Activated naive CD8-positive, alpha-beta T cell (primary cell): ENCODE measurements around the gene NF1.
"Not testable (repeated sequence)": the region's sequence is repeated elsewhere in the genome, so short reads cannot be mapped to it uniquely, and the experiment has no call there.

Experiments
- H3K27ac Mint-ChIP-seq: one replicate; pipeline ENCODE4 v1.8.0; 2021; ENCODE audit warnings: mixed read lengths
- H3K27me3 Mint-ChIP-seq: one replicate; pipeline ENCODE4 v1.8.0; 2021; ENCODE audit warnings: mixed read lengths
- H3K36me3 Mint-ChIP-seq: one replicate; pipeline ENCODE4 v1.8.0; 2021; ENCODE audit warnings: mixed read lengths
- H3K4me1 Mint-ChIP-seq: one replicate; pipeline ENCODE4 v1.8.0; 2021; ENCODE audit warnings: low read depth, mixed read lengths
- H3K4me3 Mint-ChIP-seq: one replicate; pipeline ENCODE4 v1.8.0; 2021; ENCODE audit warnings: mild to moderate bottlenecking, mixed read lengths
- H3K9me3 Mint-ChIP-seq: one replicate; pipeline ENCODE4 v1.8.0; 2021; ENCODE audit warnings: low read depth, mixed read lengths

Gene NF1

DNA sequence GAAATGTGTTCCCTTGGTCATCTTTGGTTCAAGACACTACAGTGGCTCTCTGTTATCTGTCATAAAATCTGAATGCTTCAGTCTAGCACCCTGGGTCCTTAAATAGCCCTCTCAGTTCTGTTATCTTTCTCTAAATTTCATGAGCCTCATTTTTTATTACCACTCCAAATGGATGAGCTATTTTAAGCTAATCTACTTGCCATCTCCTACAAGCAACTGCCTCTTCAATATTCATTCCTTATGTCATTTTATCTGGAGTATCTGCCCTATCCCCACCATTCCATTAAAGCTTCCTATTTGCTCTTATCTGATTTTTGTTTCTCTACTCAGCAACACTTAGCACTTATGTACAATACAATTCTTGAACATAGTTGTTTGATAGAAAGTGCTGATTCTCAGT lies 254.7 kb downstream of the NF1 start:
- no peaks in the 10 kb centered on the region for H3K27me3 Mint-ChIP-seq
- H3K4me3 Mint-ChIP-seq, result no peak overlapping the region
- H3K4me1 Mint-ChIP-seq, result peaks cover 4% of the 10 kb centered on the region
- peaks cover 22% of the 10 kb centered on the region for H3K36me3 Mint-ChIP-seq
- peak overlapping the region; percentile 1 for H3K27ac Mint-ChIP-seq
- H3K9me3 Mint-ChIP-seq, result no peaks in the 10 kb centered on the region

DNA sequence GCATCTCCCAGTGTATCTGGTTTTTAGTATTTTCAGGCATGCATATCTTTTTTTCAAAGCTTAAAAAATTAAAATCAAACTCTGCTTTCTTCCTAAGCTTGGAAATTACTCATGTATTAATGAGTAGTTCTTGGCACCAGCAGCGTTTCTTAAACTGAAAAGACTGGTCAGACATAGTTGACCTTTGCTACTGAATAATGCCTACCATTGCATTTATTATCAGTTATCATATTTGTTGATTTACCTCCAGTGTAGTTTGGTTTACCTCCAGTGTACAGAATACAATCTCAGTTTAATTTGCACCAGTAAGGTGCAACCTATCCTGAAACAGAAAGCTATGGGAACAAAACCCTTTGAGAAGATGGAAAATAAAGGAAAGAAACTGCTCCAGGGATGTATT lies 261.2 kb downstream of the NF1 start:
- no peaks in the 10 kb centered on the region for H3K27me3 Mint-ChIP-seq
- H3K4me3 Mint-ChIP-seq, result no peak overlapping the region
- H3K9me3 Mint-ChIP-seq, result no peaks in the 10 kb centered on the region
- H3K27ac Mint-ChIP-seq, result no peak overlapping the region
- H3K4me1 Mint-ChIP-seq, result no peaks in the 10 kb centered on the region
- H3K36me3 Mint-ChIP-seq, result peaks cover 21% of the 10 kb centered on the region

DNA sequence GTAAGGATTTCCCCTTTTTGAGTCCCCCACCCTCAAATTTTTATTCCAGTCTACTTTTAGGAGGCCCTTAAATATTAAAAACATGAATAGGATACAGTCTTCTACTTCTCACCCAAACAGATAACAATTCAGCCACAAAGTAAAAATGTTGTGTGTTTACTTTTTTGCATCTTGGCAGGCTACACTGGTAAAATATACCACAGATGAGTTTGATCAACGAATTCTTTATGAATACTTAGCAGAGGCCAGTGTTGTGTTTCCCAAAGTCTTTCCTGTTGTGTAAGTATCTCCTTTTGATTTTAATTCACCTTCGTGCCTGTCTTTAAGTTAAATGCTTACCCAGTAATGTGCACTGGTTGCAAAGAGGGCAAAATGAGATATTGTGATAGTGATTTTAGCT lies 262.3 kb downstream of the NF1 start:
- no peak overlapping the region for H3K4me3 Mint-ChIP-seq

DNA sequence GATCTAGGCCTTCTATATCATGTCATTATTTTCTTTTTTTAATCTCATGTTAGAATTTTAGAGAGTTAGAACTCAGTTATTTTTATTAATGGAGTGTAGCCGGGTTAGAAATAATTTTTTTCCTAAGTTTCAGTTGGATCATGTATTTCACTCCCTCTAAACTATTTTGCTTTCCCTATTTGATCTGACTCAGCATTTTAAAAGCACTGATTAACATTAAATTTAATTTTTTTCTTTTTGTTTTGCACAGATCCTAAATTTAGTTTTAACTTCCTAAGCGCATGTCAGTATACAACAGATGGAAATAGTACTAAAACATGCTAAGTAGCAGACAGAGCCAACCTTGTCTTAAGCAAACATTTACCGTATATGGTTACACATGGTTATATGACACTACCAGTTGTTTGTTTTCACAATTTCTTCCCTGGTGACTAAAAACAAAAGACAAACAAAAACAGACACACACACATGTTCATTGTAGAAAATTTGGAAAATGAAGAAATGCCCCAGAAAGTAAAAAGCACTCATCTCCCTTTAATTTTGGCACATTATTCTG lies 263.1 kb downstream of the NF1 start:
- Mint-ChIP-seq H3K9me3 (no peaks in the 10 kb centered on the region), H3K4me3 (no peak overlapping the region), H3K27me3 (no peaks in the 10 kb centered on the region), H3K4me1 (no peaks in the 10 kb centered on the region), H3K36me3 (peaks cover 27% of the 10 kb centered on the region), H3K27ac (no peak overlapping the region)

More for the DNA sequence above, 262.3 kb downstream of the NF1 start:
- no peak overlapping the region for H3K27ac Mint-ChIP-seq
- H3K36me3 Mint-ChIP-seq, result peaks cover 27% of the 10 kb centered on the region
- H3K4me1 Mint-ChIP-seq, result no peaks in the 10 kb centered on the region
- no peaks in the 10 kb centered on the region for H3K27me3 Mint-ChIP-seq
- no peaks in the 10 kb centered on the region for H3K9me3 Mint-ChIP-seq

DNA sequence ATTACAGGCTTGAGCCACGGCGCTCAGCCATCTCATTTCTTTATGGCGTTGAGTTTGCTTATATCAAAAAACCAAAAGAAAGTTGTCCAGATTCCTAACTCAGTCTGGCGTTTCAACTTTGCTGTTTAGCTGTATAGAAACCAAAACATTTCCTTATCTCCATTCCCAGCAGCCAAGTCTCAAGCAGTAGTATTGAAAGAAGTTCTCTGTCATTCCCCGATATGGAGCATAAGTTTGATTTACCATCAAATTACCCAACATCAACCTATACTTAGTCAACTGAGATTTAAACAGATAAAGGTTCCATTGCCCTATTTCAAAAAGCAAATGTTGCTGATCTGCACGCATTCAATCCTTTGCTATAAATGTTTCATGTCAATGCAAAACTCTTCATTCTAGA lies 269.2 kb downstream of the NF1 start:
- Mint-ChIP-seq H3K36me3 (peaks cover 19% of the 10 kb centered on the region), H3K4me1 (no peaks in the 10 kb centered on the region), H3K27me3 (no peaks in the 10 kb centered on the region), H3K27ac (no peak overlapping the region), H3K9me3 (no peaks in the 10 kb centered on the region), H3K4me3 (no peak overlapping the region)

DNA sequence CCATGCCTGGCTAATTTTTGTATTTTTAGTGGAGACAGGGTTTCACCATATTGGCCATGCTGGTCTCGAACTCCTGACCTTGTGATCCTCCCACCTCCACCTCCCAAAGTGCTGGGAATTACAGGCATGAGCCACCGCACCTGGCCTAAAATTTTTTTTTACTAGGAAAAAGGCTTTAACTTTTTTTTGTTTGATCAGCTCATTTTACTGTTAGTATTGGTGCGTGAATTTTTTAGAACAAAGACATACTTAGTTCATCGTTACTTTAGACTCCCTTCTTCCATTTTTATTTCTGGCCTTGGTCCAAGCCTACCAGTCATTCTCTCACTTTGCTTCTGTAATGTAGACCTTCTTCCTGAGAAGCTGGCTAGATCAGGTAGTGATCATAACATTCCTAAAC lies 271.3 kb downstream of the NF1 start:
- Mint-ChIP-seq H3K36me3 (peaks cover 13% of the 10 kb centered on the region), H3K4me3 (no peak overlapping the region), H3K9me3 (no peaks in the 10 kb centered on the region), H3K4me1 (peaks cover 4% of the 10 kb centered on the region), H3K27me3 (no peaks in the 10 kb centered on the region), H3K27ac (no peak overlapping the region)

DNA sequence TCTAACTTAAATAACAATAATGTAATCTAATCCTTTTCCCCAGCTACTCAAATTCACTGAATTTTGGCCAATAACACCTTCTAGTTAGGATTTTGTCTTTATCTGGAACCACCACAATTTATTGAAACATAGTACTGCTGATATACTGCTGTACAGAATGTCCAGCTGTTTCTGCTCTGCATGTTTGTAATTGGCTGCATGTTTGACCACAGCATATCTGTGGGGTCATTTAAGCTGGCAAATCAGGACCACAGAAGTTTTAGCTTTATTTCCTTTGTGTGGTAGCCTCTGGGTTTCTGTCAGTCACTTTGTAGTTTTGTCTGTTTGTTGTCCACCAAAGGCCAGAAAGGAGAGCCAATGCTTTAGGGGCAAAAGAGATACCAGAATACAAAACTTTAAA lies 274.5 kb downstream of the NF1 start:
- Mint-ChIP-seq H3K36me3 (peaks cover 10% of the 10 kb centered on the region), H3K4me1 (peaks cover 20% of the 10 kb centered on the region), H3K27ac (peak overlapping the region; percentile 47), H3K27me3 (no peaks in the 10 kb centered on the region), H3K4me3 (no peak overlapping the region), H3K9me3 (no peaks in the 10 kb centered on the region)

DNA sequence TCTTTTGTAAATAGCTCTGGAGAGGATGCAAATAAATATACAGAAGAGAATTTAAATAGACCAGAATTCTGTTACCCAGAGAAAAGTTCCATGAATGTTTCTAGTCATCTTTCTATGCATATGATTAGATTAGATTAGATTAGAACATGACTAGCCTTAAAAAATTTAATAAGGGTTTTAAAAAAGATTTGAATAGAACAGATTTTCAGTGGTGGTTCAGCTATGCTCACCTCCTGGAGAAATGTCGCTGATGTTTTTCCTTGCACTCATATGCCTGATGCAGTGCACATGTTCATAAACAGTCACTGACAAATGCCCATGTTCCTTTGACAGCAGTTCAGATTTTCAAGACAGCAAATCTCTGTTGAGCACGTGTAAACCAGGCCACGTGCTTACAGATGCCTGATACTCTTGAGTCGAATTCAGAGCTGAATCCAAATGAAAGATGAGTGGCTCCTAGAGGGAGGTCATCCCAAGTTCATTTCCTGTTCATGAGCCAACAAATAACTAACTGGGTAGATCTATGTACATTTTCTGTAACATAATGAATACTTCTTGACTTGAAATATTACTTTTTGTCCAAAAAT lies 276.8 kb downstream of the NF1 start:
- Mint-ChIP-seq H3K36me3 (peaks cover 8% of the 10 kb centered on the region), H3K27me3 (no peaks in the 10 kb centered on the region), H3K4me3 (no peak overlapping the region), H3K27ac (peak overlapping the region; percentile 79), H3K4me1 (peaks cover 20% of the 10 kb centered on the region), H3K9me3 (no peaks in the 10 kb centered on the region)

DNA sequence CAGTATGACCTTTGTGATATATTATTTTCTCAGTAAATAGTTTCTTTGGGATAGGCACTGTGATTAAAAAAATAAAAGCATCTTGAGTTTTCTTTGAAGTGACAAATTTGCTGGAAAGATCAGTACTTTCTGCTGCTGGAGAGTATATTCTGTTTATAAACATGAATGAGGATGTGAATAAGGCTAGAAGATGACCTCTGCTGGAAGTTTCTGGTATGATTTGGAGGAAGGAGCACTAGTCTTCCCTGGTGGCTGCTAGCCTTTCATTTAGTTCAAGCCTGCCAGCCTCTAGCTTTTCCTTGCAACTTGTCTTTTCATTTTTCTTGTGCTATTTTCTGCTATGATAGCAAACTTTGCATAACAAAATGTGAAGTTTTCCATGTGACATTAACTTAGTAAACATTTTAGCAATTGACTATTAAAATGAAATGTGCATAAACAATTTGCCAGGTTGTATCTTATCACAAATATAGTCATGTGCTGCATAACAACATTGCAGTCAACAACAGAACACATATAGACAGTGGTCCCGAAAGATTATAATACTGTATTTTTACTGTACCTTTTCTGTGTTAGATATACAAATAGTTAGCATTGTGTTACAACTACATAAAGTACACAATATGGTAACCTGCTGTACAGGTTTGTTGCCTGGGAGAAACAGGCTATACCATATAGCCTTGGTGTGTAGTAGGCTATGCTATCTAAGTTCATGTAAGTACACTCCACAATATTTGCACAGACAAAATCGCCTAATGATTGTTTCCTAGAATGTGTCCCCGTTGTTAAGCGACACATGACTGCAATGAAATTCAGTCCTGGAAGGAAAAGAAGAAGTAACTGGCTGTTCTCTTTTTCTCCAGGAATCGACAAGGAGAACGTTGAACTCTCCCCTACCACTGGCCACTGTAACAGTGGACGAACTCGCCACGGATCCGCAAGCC lies 278.6 kb downstream of the NF1 start:
- H3K4me1 Mint-ChIP-seq, result peaks cover 20% of the 10 kb centered on the region
- H3K36me3 Mint-ChIP-seq, result peaks cover 4% of the 10 kb centered on the region
- no peak overlapping the region for H3K4me3 Mint-ChIP-seq
- H3K27ac Mint-ChIP-seq, result no peak overlapping the region
- H3K27me3 Mint-ChIP-seq, result no peaks in the 10 kb centered on the region
- H3K9me3 Mint-ChIP-seq, result no peaks in the 10 kb centered on the region

DNA sequence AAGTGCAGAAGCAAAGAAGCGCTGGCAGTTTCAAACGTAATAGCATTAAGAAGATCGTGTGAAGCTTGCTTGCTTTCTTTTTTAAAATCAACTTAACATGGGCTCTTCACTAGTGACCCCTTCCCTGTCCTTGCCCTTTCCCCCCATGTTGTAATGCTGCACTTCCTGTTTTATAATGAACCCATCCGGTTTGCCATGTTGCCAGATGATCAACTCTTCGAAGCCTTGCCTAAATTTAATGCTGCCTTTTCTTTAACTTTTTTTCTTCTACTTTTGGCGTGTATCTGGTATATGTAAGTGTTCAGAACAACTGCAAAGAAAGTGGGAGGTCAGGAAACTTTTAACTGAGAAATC lies 279.3 kb downstream of the NF1 start:
- Mint-ChIP-seq H3K4me1 (peaks cover 20% of the 10 kb centered on the region), H3K27ac (no peak overlapping the region), H3K9me3 (no peaks in the 10 kb centered on the region), H3K27me3 (no peaks in the 10 kb centered on the region), H3K36me3 (peaks cover 4% of the 10 kb centered on the region), H3K4me3 (no peak overlapping the region)

DNA sequence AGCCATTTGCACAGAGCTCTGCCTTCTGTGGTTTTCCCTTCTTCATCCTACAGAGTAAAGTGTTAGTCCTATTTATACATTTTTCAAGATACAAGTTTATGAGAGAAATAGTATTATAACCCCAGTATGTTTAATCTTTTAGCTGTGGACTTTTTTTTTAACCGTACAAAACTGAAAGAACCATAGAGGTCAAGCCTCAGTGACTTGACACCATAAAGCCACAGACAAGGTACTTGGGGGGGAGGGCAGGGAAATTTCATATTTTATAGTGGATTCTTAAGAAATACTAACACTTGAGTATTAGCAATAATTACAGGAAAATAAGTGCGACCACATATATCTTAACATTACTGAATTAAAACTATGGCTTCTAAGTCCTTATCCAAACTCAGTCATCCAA lies 279.7 kb downstream of the NF1 start:
- peaks cover 20% of the 10 kb centered on the region for H3K4me1 Mint-ChIP-seq
- H3K27ac Mint-ChIP-seq, result no peak overlapping the region
- H3K27me3 Mint-ChIP-seq, result no peaks in the 10 kb centered on the region
- peaks cover 4% of the 10 kb centered on the region for H3K36me3 Mint-ChIP-seq
- no peaks in the 10 kb centered on the region for H3K9me3 Mint-ChIP-seq
- no peak overlapping the region for H3K4me3 Mint-ChIP-seq

DNA sequence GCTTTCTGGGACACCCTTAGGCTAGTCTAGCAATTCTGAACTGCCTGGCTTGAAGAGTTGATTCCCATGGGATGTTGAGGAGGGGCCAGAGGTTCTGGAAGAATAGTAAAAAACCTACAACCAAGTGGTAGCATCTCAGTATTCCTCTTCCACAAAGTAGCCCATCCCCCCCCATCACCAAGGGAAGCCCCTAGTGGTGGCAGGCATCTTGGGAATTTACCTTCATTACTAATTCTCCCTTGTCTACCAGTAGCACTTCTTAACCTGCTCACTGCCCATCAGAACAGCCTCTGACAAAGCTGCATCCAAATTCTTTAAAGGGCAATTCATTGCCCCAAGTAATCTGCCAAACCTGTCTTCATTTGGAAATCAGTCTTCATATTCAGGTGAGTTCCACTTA lies 283.9 kb downstream of the NF1 start:
- peaks cover 2% of the 10 kb centered on the region for H3K36me3 Mint-ChIP-seq
- H3K9me3 Mint-ChIP-seq, result no peaks in the 10 kb centered on the region
- no peaks in the 10 kb centered on the region for H3K4me1 Mint-ChIP-seq
- H3K27ac Mint-ChIP-seq, result no peak overlapping the region
- no peaks in the 10 kb centered on the region for H3K27me3 Mint-ChIP-seq
- H3K4me3 Mint-ChIP-seq, result no peak overlapping the region

DNA sequence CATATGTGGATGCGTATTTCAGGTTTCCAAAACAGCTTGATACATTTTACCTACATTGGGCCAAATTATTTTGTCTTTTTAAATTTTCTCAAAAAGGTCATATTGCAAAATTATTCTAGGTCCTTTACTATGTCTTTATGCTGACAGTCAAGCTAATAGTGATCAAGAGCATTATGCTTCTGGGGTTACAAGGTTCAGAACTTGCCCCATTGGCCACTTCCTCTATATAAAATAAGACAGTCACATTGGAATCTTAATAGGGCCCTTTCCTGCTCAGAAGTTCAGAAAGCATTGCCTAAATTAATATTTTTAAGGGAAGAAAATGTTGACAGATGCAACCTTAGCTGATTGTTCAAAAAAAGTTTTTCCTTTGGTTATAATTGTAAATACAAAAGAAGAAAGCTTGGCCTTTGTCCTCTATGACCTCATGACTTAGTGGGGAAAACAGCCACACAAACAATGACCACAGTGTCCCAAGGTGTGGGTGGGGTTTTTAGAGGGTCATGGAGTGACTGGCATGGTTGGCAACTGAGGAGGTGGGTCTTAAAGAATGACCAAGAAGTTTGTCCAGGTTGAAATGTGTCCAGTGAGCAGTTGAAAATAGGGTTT lies 284.9 kb downstream of the NF1 start:
- Mint-ChIP-seq H3K27me3 (no peaks in the 10 kb centered on the region), H3K36me3 (no peaks in the 10 kb centered on the region), H3K4me3 (no peak overlapping the region), H3K27ac (no peak overlapping the region), H3K9me3 (no peaks in the 10 kb centered on the region), H3K4me1 (no peaks in the 10 kb centered on the region)

DNA sequence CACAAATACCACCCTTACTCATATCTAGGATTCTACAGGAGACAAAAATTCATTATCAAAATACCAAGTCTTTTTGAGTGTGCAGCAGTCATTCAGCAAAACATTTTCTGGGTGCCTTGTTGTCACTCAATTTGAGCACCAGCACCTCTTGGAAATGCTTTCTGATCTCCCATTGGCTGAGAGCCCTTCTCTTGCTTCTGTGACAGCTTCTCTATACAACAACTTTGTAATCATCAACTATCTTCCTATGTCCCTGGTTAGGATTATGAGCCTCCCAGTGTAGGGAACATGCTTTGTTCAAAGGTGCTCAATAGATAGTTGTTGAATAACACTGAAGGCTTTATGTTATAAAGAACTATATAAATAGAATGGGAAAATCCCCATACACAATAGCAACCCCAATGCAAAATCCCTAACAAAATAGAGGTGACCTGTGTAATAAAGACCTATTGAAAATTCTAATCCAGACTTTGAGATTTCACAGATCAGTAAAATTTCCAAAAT lies 286.4 kb downstream of the NF1 start:
- Mint-ChIP-seq H3K4me1 (no peaks in the 10 kb centered on the region), H3K9me3 (no peaks in the 10 kb centered on the region), H3K4me3 (no peak overlapping the region), H3K27me3 (no peaks in the 10 kb centered on the region), H3K27ac (peak overlapping the region; percentile 10), H3K36me3 (no peaks in the 10 kb centered on the region)

DNA sequence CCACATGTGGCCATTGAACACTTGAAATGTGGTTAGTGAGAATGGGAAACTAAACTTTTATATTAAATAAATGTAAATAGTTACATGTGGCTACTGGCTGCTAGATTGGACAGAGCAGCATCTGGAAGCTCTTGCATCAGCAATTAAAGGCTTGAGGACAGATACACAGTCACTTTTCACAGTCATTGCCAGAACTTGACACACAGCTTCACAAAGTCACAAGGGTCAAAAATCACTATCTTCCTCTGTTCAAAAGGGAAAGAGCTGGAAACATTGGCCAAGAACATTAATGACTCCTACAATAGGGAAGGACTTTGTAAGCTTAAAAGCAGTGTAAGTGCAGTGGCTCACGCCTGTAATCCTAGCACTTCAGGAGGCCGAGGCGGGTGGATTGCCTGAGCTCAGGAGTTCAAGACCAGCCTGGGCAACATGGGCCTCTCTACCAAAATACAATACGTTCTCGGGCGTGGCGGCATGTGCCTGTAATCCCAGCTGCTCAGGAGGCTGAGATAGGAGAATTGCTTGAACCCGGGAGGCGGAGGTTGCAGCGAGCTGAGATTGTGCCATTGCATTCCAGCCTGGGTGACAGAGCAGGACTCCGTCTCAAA lies 288.0 kb downstream of the NF1 start:
- not testable (repeated sequence) for H3K9me3 Mint-ChIP-seq, H3K27me3 Mint-ChIP-seq, H3K4me1 Mint-ChIP-seq, H3K36me3 Mint-ChIP-seq, H3K4me3 Mint-ChIP-seq, H3K27ac Mint-ChIP-seq
